ENCODE measurements around the gene HSPD1.
A peak's percentile ranks its signal among the peaks of the same experiment; 100 is the strongest.
"Not testable (repeated sequence)": the region's sequence is repeated elsewhere in the genome, so short reads cannot be mapped to it uniquely, and the experiment has no call there.

The HSPD1 gene

GRCh38 chr2:197495433-197496134 lies 4.1 kb downstream of the HSPD1 start:
- DNase-seq: no peak

GRCh38 chr2:197487385-197487784 lies 12.3 kb downstream of the HSPD1 start:
- DNase-seq: no peak

GRCh38 chr2:197486175-197486574 lies 13.5 kb downstream of the HSPD1 start:
- DNase-seq: no peak

- DNase-seq: not testable (repeated sequence)
Measured at GRCh38 chr2:197484248-197484647, 15.4 kb downstream of the HSPD1 start.

- no peak for DNase-seq
Measured at GRCh38 chr2:197480165-197481036, 19.2 kb downstream of the HSPD1 start.

- DNase-seq: no peak
Measured at GRCh38 chr2:197477797-197478196, 21.8 kb downstream of the HSPD1 start.

- DNase-seq: no peak
Measured at GRCh38 chr2:197472166-197472565, 27.5 kb downstream of the HSPD1 start.

- DNase-seq: no peak
Measured at GRCh38 chr2:197464175-197464574, 35.5 kb downstream of the HSPD1 start.

- no peak for DNase-seq
Measured at GRCh38 chr2:197461057-197461456, 38.6 kb downstream of the HSPD1 start.

- DNase-seq: no peak
Measured at GRCh38 chr2:197460649-197461048, 39.0 kb downstream of the HSPD1 start.

- no peak for DNase-seq
Measured at GRCh38 chr2:197455428-197455827, 44.2 kb downstream of the HSPD1 start.

GRCh38 chr2:197454923-197455322 lies 44.7 kb downstream of the HSPD1 start:
- no peak for DNase-seq

- DNase-seq: no peak
Measured at GRCh38 chr2:197453914-197454398, 45.7 kb downstream of the HSPD1 start.

GRCh38 chr2:197453123-197453913 lies 46.3 kb downstream of the HSPD1 start, which contains the start of gene COQ10B:
TSS of gene COQ10B (plus strand) at chr2:197453552. CDS start at chr2:197453561, 9 bp downstream.
- peak; percentile 95 for DNase-seq

GRCh38 chr2:197452754-197453122 lies 46.9 kb downstream of the HSPD1 start:
- DNase-seq: no peak

GRCh38 chr2:197450935-197451358 lies 48.7 kb downstream of the HSPD1 start:
- DNase-seq: not testable (repeated sequence)

GRCh38 chr2:197450465-197450864 lies 49.2 kb downstream of the HSPD1 start:
- DNase-seq: no peak

GRCh38 chr2:197446844-197447243 lies 52.8 kb downstream of the HSPD1 start:
- no peak for DNase-seq

- no peak for DNase-seq
Measured at GRCh38 chr2:197445746-197446145, 53.9 kb downstream of the HSPD1 start.

GRCh38 chr2:197442857-197443256 lies 56.8 kb downstream of the HSPD1 start:
- DNase-seq: no peak

- DNase-seq: no peak
Measured at GRCh38 chr2:197437380-197437779, 62.3 kb downstream of the HSPD1 start.
